Stimulated activated CD8-positive, alpha-beta memory T cell treated with anti-CD3 and anti-CD28 coated beads, Interleukin-7, amount 100 ng/mL, for 1 hour (primary cell): ENCODE results near the gene WDR82.
"Not testable (repeated sequence)": the region's sequence is repeated elsewhere in the genome, so short reads cannot be mapped to it uniquely, and the experiment has no call there.

Experiments
- DNase-seq, 2 donors: peaks; one replicate each; pipeline ENCODE4 v3.0.0-alpha.2; 2020; ENCODE audit warnings: low read depth in 2 of 2

WDR82 gene

DNA sequence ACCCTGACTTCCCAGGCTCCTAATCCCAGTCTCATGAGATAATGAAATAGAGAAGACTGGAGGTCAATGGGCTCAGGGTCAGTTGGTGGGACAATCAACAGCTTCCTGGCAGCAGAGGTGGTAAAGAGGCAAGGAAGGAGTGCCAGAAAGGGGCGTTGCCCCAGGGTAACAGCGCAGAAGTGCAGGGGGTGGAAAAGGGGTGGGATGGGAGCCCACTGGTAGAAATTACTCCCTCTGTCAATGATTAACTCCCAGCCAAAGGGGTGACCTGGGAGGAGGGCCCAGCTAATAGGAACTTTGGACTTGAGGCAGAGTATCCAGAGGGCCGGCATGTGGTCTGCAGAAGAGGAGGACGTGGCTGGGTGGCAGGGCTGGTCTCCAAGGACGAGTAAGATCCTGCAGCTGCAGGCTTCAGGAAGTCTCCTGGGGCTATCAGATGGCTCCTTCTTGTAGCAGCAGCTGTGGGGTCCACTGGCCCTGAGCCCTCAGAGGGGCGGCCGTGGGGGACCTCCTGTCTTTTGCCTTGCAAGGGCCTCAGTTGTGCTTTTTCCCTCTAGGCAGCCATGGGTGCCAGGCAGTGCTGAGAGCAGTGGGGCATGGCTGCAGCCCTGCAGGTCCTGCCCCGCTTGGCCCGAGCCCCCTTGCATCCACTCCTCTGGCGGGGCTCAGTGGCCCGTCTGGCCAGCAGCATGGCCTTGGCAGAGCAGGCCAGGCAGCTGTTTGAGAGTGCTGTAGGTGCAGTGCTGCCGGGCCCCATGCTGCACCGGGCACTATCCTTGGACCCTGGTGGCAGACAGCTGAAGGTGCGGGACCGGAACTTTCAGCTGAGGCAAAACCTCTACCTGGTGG is 11.5 kb upstream of the WDR82 start:
- no peak for DNase-seq

DNA sequence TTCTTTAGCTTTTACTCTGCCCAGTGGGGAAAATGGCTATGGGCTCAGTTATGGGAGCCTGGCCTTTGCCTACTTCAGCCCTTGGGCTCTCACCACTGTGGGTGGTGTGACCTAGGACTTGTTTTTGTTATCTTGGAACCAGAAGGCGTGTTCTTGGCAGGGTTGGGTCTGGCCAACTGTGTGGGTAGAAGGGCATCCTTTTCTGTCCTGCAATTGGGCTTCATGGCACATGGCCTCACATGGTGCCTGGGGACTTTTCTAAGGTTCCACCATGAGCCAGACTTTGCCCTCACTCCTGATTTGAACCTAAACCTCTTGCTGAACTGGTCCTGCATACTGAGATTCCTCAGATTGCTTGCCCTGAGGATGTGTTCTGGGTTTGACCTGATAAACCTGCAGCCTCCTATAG is 10.9 kb upstream of the WDR82 start:
- DNase-seq = no peak

DNA sequence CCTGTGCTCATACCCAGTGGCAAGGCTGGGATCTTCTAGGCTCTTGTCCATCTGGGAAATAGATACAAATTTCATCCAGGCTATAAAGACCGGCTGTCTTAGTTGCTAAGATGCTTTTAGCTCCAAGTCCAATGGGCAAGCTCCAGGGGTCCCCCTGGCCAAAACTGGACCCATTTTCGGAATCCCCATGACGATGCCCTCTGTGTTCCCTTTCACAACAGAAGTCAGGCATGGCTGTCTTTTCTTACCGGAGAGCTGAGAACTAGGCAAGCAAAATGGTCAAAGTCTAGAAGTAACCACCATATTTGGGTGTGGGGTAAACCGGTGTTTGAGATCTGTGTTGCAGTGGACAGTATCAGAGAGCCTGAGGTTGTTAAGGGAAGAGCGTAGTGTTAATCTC is 10.2 kb upstream of the WDR82 start:
- DNase-seq = no peak

DNA sequence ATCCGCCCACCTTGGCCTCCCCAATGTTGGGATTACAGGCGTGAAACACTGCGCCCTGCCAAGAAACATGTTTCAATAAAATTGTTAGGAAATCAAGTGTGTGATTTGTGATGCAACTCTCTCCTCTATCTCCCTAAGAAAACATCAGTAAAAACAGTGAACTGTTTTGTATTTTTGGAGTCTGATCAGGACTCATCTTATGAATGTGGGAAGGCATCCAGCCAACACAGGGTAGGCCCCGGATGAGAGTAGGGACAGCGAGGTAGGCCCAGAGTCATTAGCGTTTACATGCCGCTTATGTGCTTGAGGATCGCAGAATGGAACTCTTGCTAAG is 8.3 kb upstream of the WDR82 start:
- DNase-seq = no peak

DNA sequence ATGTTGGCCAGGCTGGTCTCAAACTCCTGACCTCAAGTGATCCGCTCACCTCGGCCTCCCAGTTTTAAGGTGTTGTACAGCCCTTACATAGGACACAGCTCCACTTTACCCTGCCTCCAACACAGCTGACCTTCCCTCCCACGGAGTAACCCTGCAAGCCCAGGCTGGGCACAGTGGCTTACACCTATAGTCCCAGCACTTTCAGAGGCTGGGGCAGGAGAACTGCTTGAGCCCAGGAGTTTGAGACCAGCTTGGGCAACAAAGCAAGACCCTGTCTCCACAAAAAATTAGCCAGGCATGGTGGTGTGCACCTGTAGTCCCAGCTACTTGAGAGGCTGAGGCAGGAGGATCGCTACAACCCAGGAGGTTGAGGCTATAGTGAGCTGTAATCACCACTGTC is 5.6 kb upstream of the WDR82 start:
- not testable (repeated sequence) for DNase-seq

DNA sequence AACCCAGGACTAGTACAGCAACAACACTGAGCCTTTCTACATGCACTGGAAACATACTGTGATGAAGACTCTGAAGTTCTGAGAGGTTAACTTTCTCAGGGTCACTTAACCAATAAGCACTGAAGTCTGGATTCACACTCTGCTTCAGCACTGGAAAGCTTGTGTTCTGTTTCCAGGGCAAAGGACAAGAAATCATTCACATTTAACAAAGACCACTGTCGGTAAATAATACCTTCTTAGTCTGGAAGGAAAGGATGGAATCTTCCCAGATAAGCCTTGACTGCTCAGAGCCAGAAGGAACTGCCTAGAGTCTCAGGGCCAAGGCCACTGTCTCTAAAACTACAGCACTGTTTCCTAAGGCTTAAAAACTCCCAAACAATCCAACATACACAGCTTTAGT is 4.9 kb upstream of the WDR82 start:
- DNase-seq = no peak

DNA sequence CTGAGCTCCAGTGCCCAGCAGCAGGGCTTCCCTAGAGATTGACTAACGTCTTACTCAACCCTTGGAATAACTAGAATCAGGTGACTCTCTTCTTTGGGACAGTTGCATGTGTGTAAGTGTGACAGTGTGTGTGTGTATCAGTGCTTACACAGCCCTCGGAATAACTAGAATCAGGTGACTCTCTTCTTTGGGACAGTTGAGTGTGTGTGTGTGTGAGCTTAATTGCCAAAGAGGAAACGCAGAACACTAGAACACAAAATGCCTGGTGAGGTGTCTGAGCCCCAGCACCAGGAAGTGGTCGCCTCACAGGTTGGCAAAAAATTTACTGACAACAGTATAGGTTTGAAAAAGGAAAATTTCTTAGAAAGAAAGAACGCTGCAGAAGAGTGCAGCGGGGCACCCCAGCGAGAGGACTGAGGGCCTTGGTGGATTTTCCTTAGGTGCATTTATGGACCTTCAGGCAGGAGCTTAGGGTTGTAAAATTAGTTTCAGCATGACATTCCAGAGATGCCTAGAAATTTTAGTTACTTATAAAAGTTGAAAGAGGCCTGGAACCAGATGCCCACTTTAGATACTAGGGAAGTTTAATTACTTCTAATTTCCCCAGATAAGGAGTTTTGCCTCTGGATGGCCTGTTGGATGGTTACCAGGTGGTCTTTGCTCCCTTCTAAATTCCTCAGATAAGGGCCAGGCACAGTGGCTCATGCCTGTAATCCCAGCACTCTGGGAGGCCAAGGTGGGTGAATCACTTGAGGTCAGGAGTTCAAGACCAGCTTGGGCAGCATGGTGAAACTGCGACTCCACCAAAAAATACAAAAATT is 3.7 kb upstream of the WDR82 start:
- no peak for DNase-seq

DNA sequence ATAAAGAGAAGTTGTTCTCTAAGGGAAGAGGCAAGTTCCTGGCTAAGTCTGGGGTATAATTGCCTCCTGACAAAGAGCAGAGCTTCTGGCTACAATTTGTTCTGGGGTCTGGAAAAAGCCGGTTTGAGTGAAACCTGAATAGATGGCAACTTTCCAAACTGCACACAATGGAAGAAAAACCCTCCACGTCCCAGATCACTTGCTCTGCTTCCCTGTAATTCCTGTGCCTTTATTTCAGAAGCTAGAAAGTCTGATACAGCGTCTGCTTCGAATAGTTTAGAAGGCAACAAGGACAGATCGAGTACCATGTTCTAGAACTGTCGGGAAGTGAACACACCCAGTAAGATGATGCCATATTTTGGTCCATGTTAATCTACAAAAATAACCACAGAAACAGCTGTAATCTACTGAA is 1.6 kb upstream of the WDR82 start:
- no peak for DNase-seq

DNA sequence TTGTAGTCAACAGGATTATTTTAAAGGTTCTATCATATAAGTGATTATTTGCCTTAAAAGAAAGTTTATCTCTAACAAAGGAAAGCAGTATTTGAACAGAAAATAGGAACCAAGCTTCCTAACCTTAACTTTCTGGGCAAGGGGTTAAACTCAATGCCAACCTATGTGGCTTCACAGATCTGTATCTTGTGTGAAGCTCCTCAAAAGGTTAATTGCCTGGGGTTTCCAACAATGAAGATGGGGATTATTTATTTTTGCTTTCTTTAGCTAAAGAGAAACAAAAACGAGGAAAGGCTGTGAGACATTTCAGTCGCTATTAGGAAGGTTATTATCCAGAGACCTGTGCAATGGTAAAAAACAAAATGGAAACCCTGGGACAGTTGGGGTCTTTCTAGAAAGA is 1.1 kb upstream of the WDR82 start:
- DNase-seq = no peak

DNA sequence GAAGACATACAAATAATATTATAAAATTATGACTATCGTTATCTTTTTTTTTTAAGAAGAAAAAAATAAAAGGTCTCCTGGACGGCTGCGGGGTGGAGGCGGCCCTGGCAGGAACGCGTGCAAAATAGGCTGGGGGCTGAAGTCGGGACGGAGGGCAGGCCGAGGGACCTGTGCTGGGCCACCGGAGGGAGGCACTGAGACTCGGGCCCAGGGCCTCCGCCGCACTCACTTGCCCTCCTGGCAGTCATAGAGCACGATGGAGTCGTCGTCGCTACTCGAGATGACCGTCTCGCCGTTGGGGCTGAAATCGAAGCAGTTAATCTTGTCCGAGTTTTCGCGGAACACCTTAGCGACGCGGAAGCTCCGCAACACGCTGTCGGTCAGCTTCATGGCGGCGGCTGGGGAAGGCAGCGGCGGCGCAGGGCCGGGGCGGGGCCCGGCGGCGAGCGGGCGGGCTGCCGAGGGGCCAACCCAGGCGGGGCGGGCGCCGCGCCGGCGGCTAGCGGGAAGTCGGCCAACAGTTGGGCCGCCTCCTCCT is 408 bp downstream of the WDR82 start:
- no peak for DNase-seq

DNA sequence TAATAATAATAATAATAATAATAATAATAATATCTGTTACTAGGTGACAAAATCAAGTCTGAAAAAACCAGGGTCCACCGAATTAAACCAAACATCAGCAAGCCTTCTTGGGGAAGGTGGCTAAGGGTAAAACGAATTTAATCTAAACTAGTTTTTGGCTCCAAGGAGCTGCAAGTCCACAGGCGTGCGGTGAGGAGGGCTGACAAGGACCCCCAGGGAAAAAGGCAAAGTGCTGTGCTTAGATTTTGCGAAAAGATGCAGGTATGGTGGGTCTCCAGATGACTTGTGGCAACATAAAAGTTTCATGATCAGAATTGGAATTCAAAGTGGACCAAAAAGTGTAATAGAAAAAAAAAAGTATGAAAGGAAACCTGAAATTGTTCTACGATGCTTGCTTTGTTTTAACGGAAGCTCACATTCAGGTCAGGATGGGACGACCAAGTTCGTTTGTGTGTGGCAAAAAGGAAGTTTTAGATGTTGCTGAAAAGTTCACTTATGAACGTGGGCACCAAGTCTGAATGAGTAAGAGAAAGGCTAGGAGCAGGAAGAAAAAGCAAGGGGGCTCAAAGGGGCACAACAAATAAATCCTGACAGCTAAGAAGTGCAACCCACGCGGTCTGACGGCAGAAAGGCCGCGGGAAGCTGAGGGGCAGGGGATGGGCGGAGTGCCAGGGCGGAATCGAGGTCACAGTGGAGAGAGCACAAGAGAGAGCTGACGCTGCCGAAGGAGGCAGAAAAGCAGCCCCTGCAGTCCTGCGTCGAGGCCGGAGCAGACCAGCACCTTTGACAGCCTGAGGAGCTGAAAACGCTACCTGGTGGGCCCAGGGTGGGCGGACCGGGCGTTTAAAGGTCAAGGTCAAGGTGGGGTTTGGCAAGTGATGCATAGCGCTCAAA is 1.1 kb downstream of the WDR82 start:
- peak in 1 of 2 donors; percentile 54 for DNase-seq

DNA sequence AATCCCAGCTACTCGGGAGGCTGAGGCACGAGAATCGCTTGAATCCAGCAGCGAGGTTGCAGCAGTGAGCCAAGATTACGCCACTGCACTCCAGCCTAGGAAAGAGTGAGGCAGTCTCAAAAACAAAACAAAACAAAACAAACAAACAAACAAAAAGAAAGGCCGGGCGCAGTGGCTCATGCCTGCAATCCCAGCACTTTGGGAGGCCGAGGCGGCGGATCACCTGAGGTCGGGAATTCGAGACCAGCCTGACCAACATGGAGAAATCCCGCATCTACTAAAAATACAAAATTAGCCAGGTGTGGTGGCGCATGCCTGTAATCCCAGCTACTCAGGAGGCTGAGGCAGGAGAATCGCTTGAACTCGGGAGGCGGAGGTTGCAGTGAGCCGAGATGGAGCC is 3.7 kb downstream of the WDR82 start:
- not testable (repeated sequence) for DNase-seq

DNA sequence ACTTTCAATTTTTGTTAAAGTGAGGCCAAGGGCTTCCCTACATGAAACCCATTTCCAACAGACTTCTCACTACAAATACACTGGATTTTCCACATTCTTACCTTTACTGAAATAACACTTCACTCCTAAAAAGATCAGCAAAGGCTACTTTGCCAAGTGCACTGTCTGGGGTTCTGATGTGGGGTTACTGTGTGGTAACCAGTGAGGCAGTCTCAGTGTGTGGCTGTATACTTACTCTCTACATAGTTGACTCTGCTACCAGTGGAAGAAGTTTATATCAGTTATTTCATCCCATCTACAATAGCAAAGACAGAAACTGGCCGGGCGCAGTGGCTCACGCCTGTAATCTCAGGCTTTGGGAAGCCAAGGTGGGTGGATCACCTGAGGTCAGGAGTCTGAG is 5.6 kb downstream of the WDR82 start:
- no peak for DNase-seq

DNA sequence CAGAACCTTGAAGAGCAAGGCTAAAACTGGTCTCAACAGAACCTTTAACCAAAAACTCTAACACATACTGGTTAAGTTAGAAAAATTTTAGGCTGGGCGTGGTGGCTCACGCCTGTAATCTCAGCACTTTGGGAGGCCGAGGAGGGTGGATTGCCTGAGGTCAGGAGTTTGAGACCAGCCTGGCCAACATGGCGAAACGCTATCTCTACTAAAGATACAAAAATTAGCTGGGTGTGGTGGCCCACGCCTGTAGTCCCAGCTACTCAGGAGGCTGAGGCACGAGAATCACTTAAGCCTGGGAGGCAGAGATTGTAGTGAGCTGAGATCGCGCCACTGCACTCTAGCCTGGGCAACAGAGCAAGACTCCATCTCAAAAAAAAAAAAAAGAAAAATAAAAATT is 6.3 kb downstream of the WDR82 start:
- DNase-seq = not testable (repeated sequence)

DNA sequence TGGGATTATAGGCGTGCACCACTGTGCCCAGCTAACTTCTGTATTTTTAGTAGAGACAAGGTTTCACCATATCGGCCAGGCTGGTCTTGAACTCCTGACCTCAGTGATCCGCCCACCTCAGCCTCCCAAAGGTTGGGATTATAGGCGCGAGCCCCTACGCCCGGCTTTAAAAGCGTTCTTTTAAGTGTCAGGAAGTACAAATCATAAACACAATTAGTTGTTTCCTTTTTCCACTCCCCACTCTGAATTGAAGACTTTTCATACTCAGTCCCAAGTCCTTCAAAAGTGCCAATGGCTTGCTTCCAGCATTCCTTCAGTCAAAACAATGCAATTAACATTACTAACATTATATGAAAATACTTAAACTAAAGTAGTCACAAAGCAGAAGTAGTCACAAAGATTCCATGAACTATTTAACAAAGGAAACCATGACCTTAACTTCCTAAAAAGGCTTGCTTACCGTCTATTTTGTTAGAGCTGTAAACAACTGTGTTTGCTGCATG is 8.1 kb downstream of the WDR82 start:
- no peak for DNase-seq

DNA sequence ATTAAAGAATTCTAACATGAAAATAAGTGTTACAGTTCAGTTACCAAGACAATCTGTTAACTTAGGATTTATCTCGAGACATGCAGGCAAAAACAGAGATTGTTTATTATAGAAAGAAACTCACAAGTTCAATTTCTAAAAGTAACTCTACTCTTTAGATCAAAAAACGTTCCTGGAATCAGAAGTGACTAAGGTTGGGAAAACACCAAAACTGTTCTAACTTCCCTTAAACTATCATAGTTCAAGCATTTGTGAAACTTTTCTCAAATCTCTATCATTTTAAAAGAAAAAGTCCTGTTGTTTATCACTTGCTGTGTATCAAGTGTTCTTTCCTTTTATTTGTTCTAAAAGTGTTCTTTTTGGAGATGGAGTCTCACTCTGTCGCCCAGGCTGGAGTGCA is 8.7 kb downstream of the WDR82 start:
- no peak for DNase-seq

DNA sequence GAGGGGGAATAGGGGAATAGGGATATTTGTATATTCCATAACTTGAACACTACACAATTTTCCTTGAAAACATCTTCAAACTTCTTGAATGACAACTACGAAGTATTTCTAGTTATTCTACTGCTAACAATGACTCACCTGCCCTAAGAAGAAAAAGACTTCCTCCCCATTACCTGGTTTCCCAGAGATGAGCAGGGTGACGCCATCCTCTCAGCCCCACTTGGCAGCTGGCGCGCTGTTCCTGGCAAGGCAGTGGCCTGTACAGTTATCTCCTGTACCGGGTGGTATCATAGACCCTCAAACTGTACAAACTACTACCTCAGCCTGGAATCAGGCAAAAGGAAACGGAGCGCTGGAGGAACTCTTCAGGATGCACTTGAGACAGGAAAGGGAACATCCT is 10.4 kb downstream of the WDR82 start:
- DNase-seq = no peak

DNA sequence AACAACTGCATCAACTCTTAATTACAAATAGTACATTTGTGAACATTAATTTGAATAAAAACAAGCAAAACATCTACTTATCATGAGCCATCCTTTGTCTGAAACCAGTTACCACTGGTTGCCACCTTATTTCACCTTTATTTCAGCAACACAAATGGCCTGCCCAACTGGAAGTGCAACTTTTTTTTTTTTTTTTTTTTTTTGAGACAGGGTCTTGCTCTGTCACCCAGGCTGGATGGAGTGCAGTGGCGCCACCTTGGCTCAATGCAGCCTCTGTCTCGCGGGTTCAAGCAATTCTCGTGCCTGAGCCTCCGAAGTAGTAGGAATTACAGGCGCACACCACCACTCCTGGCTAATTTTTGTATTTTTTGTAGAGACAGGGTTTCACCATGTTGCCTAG is 13.1 kb downstream of the WDR82 start:
- no peak for DNase-seq

DNA sequence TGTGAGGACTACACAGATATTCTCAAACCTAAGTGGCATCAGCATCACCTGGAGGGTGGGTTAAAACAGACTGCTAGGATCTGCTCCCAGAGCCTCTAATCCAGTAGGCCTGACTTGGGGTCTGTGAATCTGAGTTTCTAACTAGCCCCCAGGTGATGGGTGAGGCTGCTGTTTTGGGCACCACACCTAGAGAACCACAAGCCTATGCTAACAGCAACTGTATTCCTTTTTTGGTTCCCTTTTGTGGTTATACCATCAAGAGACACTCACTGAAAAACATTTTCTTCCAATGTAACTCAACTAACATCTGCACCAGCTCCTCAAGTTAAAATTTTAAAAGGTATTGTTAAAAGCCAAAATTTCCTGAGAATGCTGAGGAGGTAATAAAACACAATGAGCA is 16.0 kb downstream of the WDR82 start:
- DNase-seq = no peak

DNA sequence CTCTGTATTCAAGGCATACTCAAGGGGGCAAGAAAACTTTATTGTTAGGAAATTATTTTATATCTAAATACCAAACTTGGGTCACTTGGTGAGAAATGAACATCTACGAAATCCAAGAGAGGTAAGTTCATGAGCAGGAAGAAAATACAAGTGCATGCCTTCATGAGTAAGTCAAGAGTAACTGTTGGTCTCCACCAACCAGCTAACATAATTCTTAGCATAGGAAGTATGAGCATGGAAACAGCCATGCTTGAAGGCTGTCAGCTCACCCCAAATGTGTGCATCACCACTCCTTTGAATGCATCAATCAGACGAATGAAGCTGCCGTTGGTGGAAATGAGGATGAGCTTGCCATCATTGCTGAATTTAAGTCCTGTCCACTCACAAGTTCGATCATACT is 19.0 kb downstream of the WDR82 start:
- no peak for DNase-seq

DNA sequence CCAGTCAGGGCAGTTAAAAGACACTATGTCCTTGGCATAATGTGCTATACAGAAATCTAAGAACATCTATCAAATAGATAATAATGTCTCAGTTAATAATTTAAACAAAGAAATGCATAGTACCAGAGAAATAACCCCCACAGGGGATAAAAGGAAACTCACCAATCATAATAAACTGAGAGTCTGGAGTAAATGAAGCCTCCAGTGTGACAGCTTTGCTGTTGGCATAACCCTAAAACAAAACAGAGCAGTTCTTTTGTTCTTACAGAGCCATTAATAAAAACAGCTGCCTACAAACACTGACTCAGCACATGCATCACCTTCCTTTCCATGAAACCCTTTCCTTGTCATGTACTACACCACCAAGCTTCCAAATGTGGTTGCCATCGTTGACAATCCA is 19.4 kb downstream of the WDR82 start:
- no peak for DNase-seq

DNA sequence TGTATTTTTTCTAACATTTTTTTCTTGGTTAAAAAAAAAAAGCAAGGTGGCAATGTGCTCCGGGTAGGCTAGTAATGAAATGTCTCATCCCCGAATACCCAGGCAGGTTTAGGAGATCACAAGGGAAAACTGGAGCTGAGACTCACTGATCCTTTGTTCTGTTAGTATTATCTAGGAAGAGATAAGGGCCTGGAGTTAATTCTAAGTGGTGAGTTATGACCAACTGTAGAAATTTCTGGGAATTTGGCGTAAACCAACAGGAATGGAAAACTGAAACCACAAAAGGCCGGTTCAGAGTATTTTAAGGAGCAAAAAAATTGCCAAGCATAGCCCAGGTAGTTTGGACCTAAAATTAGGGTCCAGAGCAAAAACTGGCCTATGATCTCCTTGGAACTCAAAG is 20.5 kb downstream of the WDR82 start:
- no peak for DNase-seq
